ENCODE measurements around the gene PRKG1. TPM values are rescaled to one million over a fixed set of nuclear protein-coding genes. Genes with fewer than 3 reads are reported as not detected.

The PRKG1 gene
- total RNA-seq, 1 experiment from 2014 or later, result 10.4 TPM

GRCh38 chr10:51552879-51553278 lies 478.6 kb downstream of the PRKG1 start:
- H3K36me3 Mint-ChIP-seq (ENCODE audit: insufficient read depth in 1 of 3, low read depth in 3 of 3), result no peaks in the 10 kb centered on the region
- Histone ChIP-seq H2BK5ac (ENCODE audit: insufficient read length, low read length) (no peak overlapping the region), H4K20me1 (ENCODE audit: control insufficient read depth, insufficient read depth, insufficient read length) (no peaks in the 10 kb centered on the region), H2BK20ac (ENCODE audit: low read depth, low read length, poor library complexity, severe bottlenecking) (no peak overlapping the region), H3T11ph (ENCODE audit: low read length) (no peak overlapping the region), H3K27me3 (ENCODE audit: insufficient read depth, low read length) (no peaks in the 10 kb centered on the region), H3K4ac (ENCODE audit: low read depth, low read length) (no peak overlapping the region), H3K79me2 (ENCODE audit: insufficient read depth, low read length) (no peaks in the 10 kb centered on the region), H3K56ac (ENCODE audit: insufficient read length, low read depth, low read length) (no peak overlapping the region), H4K91ac (ENCODE audit: insufficient read length, low read depth, low read length) (no peak overlapping the region), H3K79me1 (ENCODE audit: insufficient read depth, low read depth, low read length, poor library complexity, severe bottlenecking) (no peaks in the 10 kb centered on the region), H2BK120ac (ENCODE audit: low read depth, low read length, poor library complexity, severe bottlenecking) (no peak overlapping the region), H2AFZ (ENCODE audit: low read length) (no peak overlapping the region), H3K27ac (ENCODE audit: insufficient read length, low read depth, low read length) (no peak overlapping the region), H3K4me2 (ENCODE audit: insufficient read depth, insufficient read length, low read length) (no peak overlapping the region), H2BK15ac (ENCODE audit: low read depth, low read length) (no peak overlapping the region), H3K23me2 (ENCODE audit: insufficient read length, low read depth, low read length, poor library complexity, severe bottlenecking) (no peaks in the 10 kb centered on the region), H2AK5ac (ENCODE audit: insufficient read length, low read length) (no peak overlapping the region), H2BK12ac (ENCODE audit: insufficient read length, low read depth, low read length) (no peak overlapping the region), H3K14ac (ENCODE audit: insufficient read depth, low read length) (no peak overlapping the region), H3K4me1 (ENCODE audit: insufficient read depth, low read length) (no peaks in the 10 kb centered on the region), H4K5ac (ENCODE audit: insufficient read length, low read depth, low read length) (no peak overlapping the region), H3K23ac (ENCODE audit: insufficient read length, low read depth, low read length) (no peak overlapping the region), H3K9me3 (ENCODE audit: control insufficient read depth, low read depth, low read length) (no peaks in the 10 kb centered on the region), H3K9ac (ENCODE audit: extremely low read depth, insufficient read length, low read length) (no peak overlapping the region), H4K8ac (replicated peaks; ENCODE audit: insufficient read length, low read depth, low read length) (no peak overlapping the region), H3K18ac (ENCODE audit: insufficient read length, low read depth, low read length) (no peak overlapping the region)
- H3K27me3 Mint-ChIP-seq (ENCODE audit: low read depth), result no peaks in the 10 kb centered on the region
- DNase-seq, result no peak
- H3K4me3 Mint-ChIP-seq, result no peak overlapping the region
- H3K4me1 Mint-ChIP-seq, result no peaks in the 10 kb centered on the region
- no peaks in the 10 kb centered on the region for H3K9me3 Mint-ChIP-seq
- no peak for TF ChIP-seq CTCF (conservative IDR thresholded peaks at IDR 0.05)
- H3K27ac Mint-ChIP-seq, result no peak overlapping the region

Data from H9 (cell line).